ENCODE data around the gene ARHGEF3.

The ARHGEF3 gene

GRCh38 chr3:56681984-56682461, 119.7 kb downstream of the ARHGEF3 start:
- no peak for DNase-seq (ENCODE audit: low spot score)

GRCh38 chr3:56680054-56680580, 121.6 kb downstream of the ARHGEF3 start:
- DNase-seq (ENCODE audit: low spot score), result no peak
